H1 (cell line): ENCODE data around the gene RXFP4. TPM values are rescaled to one million over a fixed set of nuclear protein-coding genes. Genes with fewer than 3 reads are reported as not detected.

ENCODE experiments used
- CTCF ChIA-PET: fragments of 300-600 bp; sonication (Branson Sonifier 250); formaldehyde crosslinking; loops from one replicate; lab custom pipeline; 2021; ENCODE audit not compliant: partially characterized antibody; lab: Charles Lee
- POLR2A ChIA-PET: fragments of 300-600 bp; sonication (Branson Sonifier 250); formaldehyde crosslinking; loops from one replicate; lab custom pipeline; 2021; ENCODE audit warnings: inconsistent platforms; ENCODE audit not compliant: partially characterized antibody; lab: Charles Lee
- DNase-seq, 2 experiments: peaks; one replicate each; pipeline versions ENCODE4 v3.0.0 to v3.0.0-alpha.2; 2010 to 2022; ENCODE audit warnings: low spot score in 2 of 2, low read depth in 1 of 2, mixed read lengths in 1 of 2
- FAIRE-seq: peaks from 2 replicates; lab custom pipeline; 2011; peaks lifted over from hg19 to GRCh38; lab: Jason Lieb, UNC
- H2AFZ ChIP-seq: 2 replicates; pipeline ENCODE4 v1.8.1; 2012; ENCODE audit warnings: low read length, inconsistent platforms
- H2AK5ac ChIP-seq: 2 replicates; pipeline ENCODE4 v1.6.1; 2013; ENCODE audit warnings: low read depth, low read length
- H2BK120ac ChIP-seq: replicated peaks from 2 replicates; pipeline ENCODE3; 2013; ENCODE audit warnings: low read depth, low read length, inconsistent platforms
- H2BK12ac ChIP-seq: 2 replicates; pipeline ENCODE4 v1.6.1; 2013; ENCODE audit warnings: low read depth, low read length
- H2BK15ac ChIP-seq: 2 replicates; pipeline ENCODE4 v1.6.1; 2013; ENCODE audit warnings: low read length
- H2BK20ac ChIP-seq: 2 replicates; pipeline ENCODE4 v1.6.1; 2013; ENCODE audit warnings: low read length
- H2BK5ac ChIP-seq: 2 replicates; pipeline ENCODE4 v1.6.1; 2013; ENCODE audit warnings: low read depth, low read length
- H3K14ac ChIP-seq: 2 replicates; pipeline ENCODE4 v1.6.1; 2013; ENCODE audit warnings: inconsistent platforms; ENCODE audit not compliant: insufficient read length
- H3K18ac ChIP-seq: 2 replicates; pipeline ENCODE4 v1.6.1; 2013; ENCODE audit warnings: low read length; ENCODE audit errors: extremely low read depth
- H3K23ac ChIP-seq: 2 replicates; pipeline ENCODE4 v1.6.1; 2013; ENCODE audit warnings: inconsistent platforms; ENCODE audit not compliant: insufficient read length
- H3K23me2 ChIP-seq: 2 replicates; pipeline ENCODE4 v1.6.1; 2013; ENCODE audit warnings: low read depth, low read length
- H3K27ac ChIP-seq: 2 replicates; pipeline ENCODE4 v1.6.1; 2011; ENCODE audit warnings: low read depth, low read length, inconsistent platforms
- H3K27me3 ChIP-seq, 4 experiments: replicated peaks in 1 of 4; 1 replicate in 1 of 4; 2 replicates in 3 of 4; pipeline versions ENCODE4 v1.6.1 to v1.8.1; 2011 to 2013; ENCODE audit warnings: low read length in 3 of 4, mild to moderate bottlenecking in 3 of 4, inconsistent platforms in 2 of 4, mixed read lengths in 2 of 4, moderate library complexity in 1 of 4; ENCODE audit not compliant: control insufficient read depth in 3 of 4, insufficient read depth in 3 of 4; ENCODE audit errors: extremely low read depth in 1 of 4
- H3K36me3 ChIP-seq, 4 experiments: 2 replicates each; pipeline versions ENCODE4 v1.6.1 to v1.8.1; 2011 to 2013; ENCODE audit warnings: mild to moderate bottlenecking in 4 of 4, low read length in 3 of 4, moderate library complexity in 2 of 4, control low read depth in 1 of 4, inconsistent platforms in 1 of 4; ENCODE audit not compliant: insufficient read depth in 4 of 4, control insufficient read depth in 2 of 4
- H3K4ac ChIP-seq: replicated peaks from 2 replicates; pipeline ENCODE3; 2013; ENCODE audit warnings: low read length, low read depth, mixed read lengths, inconsistent platforms; ENCODE audit not compliant: insufficient read length
- H3K4me1 ChIP-seq, 4 experiments: replicated peaks in 1 of 4; 1 replicate in 1 of 4; 2 replicates in 3 of 4; pipeline versions ENCODE4 v1.6.1 to v1.8.1; 2011 to 2013; ENCODE audit warnings: low read length in 3 of 4, inconsistent platforms in 2 of 4, mixed read lengths in 1 of 4; ENCODE audit not compliant: insufficient read depth in 4 of 4, control insufficient read depth in 3 of 4
- H3K4me2 ChIP-seq, 2 experiments: 2 replicates each; pipeline versions ENCODE4 v1.6.1 to v1.8.1; 2011 to 2013; ENCODE audit warnings: low read depth in 2 of 2, low read length in 2 of 2, control low read depth in 1 of 2, inconsistent platforms in 1 of 2, mild to moderate bottlenecking in 1 of 2; ENCODE audit not compliant: insufficient read depth in 1 of 2
- H3K4me3 ChIP-seq, 4 experiments: fragments of 200-600, 300-600 bp in 1 of 4; sonication (generic), shearing (Covaris generic), sonication (Bioruptor Twin) in 1 of 4; 2 replicates each; pipeline versions ENCODE4 v1.5.1 to v1.8.1; 2011 to 2016; ENCODE audit warnings: low read length in 4 of 4, low read depth in 3 of 4, control low read depth in 2 of 4, inconsistent platforms in 2 of 4, mild to moderate bottlenecking in 2 of 4, mixed read lengths in 1 of 4, moderate library complexity in 1 of 4; ENCODE audit not compliant: insufficient read depth in 2 of 4; ENCODE audit errors: extremely low read depth in 1 of 4
- H3K56ac ChIP-seq: replicated peaks from 2 replicates; pipeline ENCODE3; 2013; ENCODE audit warnings: low read depth, mild to moderate bottlenecking, mixed read lengths, low read length, inconsistent platforms; ENCODE audit not compliant: insufficient read length
- H3K79me1 ChIP-seq: 2 replicates; pipeline ENCODE4 v1.6.1; 2013; ENCODE audit warnings: low read depth, low read length, control low read depth
- H3K79me2 ChIP-seq, 2 experiments: 2 replicates each; pipeline versions ENCODE4 v1.6.1 to v1.8.1; 2012 to 2013; ENCODE audit warnings: low read length in 2 of 2, mild to moderate bottlenecking in 2 of 2, inconsistent platforms in 1 of 2; ENCODE audit not compliant: insufficient read depth in 2 of 2, control insufficient read depth in 1 of 2
- H3K9ac ChIP-seq, 4 experiments: replicated peaks in 1 of 4; 1 replicate in 1 of 4; 2 replicates in 3 of 4; pipeline versions ENCODE4 v1.6.1 to v1.8.1; 2011 to 2013; ENCODE audit warnings: low read depth in 3 of 4, low read length in 3 of 4, control low read depth in 2 of 4, mild to moderate bottlenecking in 2 of 4, moderate library complexity in 2 of 4, inconsistent platforms in 1 of 4; ENCODE audit errors: extremely low read depth in 1 of 4
- H3K9me3 ChIP-seq, 2 experiments: 2 replicates each; pipeline versions ENCODE4 v1.6.1 to v1.8.1; 2012 to 2013; ENCODE audit warnings: mild to moderate bottlenecking in 2 of 2, moderate library complexity in 2 of 2, control low read depth in 1 of 2, inconsistent platforms in 1 of 2, low read depth in 1 of 2, low read length in 1 of 2, mixed read lengths in 1 of 2; ENCODE audit not compliant: insufficient read depth in 2 of 2
- H4K20me1 ChIP-seq, 2 experiments: replicated peaks in 1 of 2; 2 replicates each; pipeline versions ENCODE3 to v1.8.1; 2011 to 2013; ENCODE audit warnings: inconsistent platforms in 2 of 2, low read length in 2 of 2, mild to moderate bottlenecking in 1 of 2; ENCODE audit not compliant: insufficient read depth in 2 of 2, control insufficient read depth in 1 of 2
- H4K5ac ChIP-seq: 2 replicates; pipeline ENCODE4 v1.6.1; 2013; ENCODE audit warnings: low read length, low read depth, mixed read lengths, inconsistent platforms; ENCODE audit not compliant: insufficient read length
- H4K8ac ChIP-seq: 2 replicates; pipeline ENCODE4 v1.8.0; 2013; ENCODE audit warnings: mild to moderate bottlenecking, moderate library complexity, low read length, inconsistent platforms; ENCODE audit not compliant: insufficient read depth; ENCODE audit errors: extremely low read depth
- H4K91ac ChIP-seq: replicated peaks from 2 replicates; pipeline ENCODE3; 2013; ENCODE audit warnings: low read length, mixed read lengths, inconsistent platforms; ENCODE audit not compliant: insufficient read length
- ASH2L ChIP-seq: fragments of 200-600, 300-600 bp; sonication (generic); IDR thresholded peaks from one replicate; pipeline ENCODE4 v1.7.1; 2017; ENCODE audit warnings: low read length
- NANOG ChIP-seq: IDR thresholded peaks from 2 replicates; pipeline ENCODE4 v1.6.1; 2011; ENCODE audit warnings: low read length, low read depth, mild to moderate bottlenecking, inconsistent platforms; ENCODE audit not compliant: insufficient read depth, poor library complexity, severe bottlenecking
- POU5F1 ChIP-seq: IDR thresholded peaks from 2 replicates; pipeline ENCODE4 v1.6.1; 2011; ENCODE audit warnings: low read depth, mild to moderate bottlenecking, low read length, moderate library complexity
- RAD21 ChIP-seq, 2 experiments: IDR thresholded peaks in 1 of 2; conservative IDR thresholded peaks in 1 of 2; 2 replicates each; pipeline ENCODE4 v1.6.1; 2011; ENCODE audit warnings: low read depth in 2 of 2, low read length in 2 of 2, improper control_type of control experiment in 1 of 2, inconsistent platforms in 1 of 2, mild to moderate bottlenecking in 1 of 2, moderate library complexity in 1 of 2
- TAF1 ChIP-seq: IDR thresholded peaks from 2 replicates; pipeline ENCODE4 v1.6.1; 2011; ENCODE audit warnings: mild to moderate bottlenecking, low read depth, low read length
- TAF7 ChIP-seq: optimal IDR thresholded peaks from 2 replicates; pipeline ENCODE3; 2011; ENCODE audit warnings: low read depth, mild to moderate bottlenecking, inconsistent platforms, low read length, moderate library complexity, borderline replicate concordance
- YY1 ChIP-seq: IDR thresholded peaks from 2 replicates; pipeline ENCODE4 v1.6.1; 2011; ENCODE audit warnings: low read depth, mild to moderate bottlenecking, low read length
- WGBS, 2 experiments: shearing (Covaris generic) in 1 of 2; methylation state at CpG; one replicate each; pipeline versions ENCODE4 v1.1.6 to v1.1.7; 2013 to 2015; ENCODE audit warnings: low lambda C conversion rate in 2 of 2, mixed read lengths in 2 of 2, inconsistent platforms in 1 of 2, low coverage in 1 of 2, missing lambda C conversion rate in 1 of 2; ENCODE audit not compliant: insufficient replicate concordance in 2 of 2, insufficient coverage in 1 of 2, insufficient read length in 1 of 2; ENCODE audit errors: extremely low coverage in 1 of 2, missing lambda C conversion rate in 1 of 2; 5-methylcytosine and 5-hydroxymethylcytosine counted together
- polyA plus RNA-seq, 7 experiments: library from polyadenylated mRNA; depleted of rRNA in 3 of 7; stranded (reverse) in 5 of 7; unstranded in 2 of 7; fragments of >200 nt in 5 of 7; fragments of 200-250 nt in 2 of 7; gene quantifications; 1 replicate in 5 of 7; 2 replicates in 1 of 7; 4 replicates in 1 of 7; pipeline versions ENCODE4 v1.2.1 to v1.2.3, GENCODE V29; 2011 to 2013; ENCODE audit warnings: missing spikeins in 2 of 7, mixed read lengths in 2 of 7
- total RNA-seq: library from RNA; stranded (reverse); fragmentation: NEBNext Ultra II Directional; extraction: Animal tissue kit (Norgen Biotek cat#: 25700); gene quantifications from 2 replicates; pipeline ENCODE4 v1.2.1, GENCODE V29; 2021
- TF ChIP-seq, protein P1 (sequence below): IDR thresholded peaks from 2 replicates; pipeline ENCODE4 v1.6.1; 2012; ENCODE audit warnings: low read length, inconsistent platforms
- TF ChIP-seq, protein P2 (sequence below): IDR thresholded peaks from 2 replicates; pipeline ENCODE4 v1.6.1; 2011; ENCODE audit warnings: low read depth, mild to moderate bottlenecking, low read length; ENCODE audit not compliant: insufficient read depth

Gene RXFP4
- total and polyA plus RNA-seq, 2 of the 8 experiments (the other 6 are each of a cell fraction or from before 2014, with no cell fraction given) = not detected

DNA sequence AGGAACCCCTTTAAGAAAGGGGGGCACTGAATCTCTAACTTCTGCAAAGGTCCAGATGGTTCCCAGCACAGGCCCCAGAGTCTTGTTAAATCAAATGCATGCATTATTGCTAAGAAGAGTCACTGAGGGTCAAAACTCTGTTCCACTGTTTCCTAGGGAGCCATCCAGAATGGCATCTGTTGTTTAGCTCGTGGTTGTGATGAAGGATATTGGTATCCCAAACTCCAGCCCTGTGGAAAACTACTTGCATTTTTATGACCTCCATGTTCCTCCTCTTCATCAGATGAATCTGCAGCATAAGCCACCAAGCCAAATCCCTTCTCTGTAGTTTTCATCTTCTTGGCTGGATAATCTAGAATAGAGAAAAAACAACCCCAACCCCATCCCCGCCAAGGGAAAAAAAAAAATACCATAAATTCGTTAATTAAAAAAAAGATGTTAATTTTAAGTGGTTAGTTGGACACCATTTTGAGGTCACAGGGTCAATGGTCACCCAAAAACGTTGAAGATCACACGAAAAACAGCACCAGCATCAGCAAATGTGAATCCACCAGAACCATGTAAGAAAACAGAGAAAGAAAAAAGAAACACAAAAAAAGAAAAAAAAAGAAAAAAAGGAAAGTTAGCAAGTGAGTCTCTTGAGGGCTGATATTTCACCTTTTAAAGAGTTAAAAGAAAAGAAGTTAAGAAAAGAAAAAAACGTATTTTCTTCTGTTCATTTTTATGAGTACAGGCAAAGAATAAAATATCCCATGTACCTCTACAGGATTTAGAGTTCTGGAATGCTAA lies 27.3 kb upstream of the RXFP4 start:
- ChIA-PET CTCF (no interaction called here), POLR2A (interaction anchor here (0.9 to 11.7 kb wide), 6 partner anchors 10 to 134 kb away, joined by 3 to 109 read pairs (median 4); partner anchors contain the start of gene KHDC4)
- H2AFZ ChIP-seq = no peak overlapping the region
- H4K91ac ChIP-seq = no peak overlapping the region
- H2AK5ac ChIP-seq = no peak overlapping the region
- H3K36me3 ChIP-seq = peaks cover 22 to 71% (median 58%) of the 10 kb centered on the region in 4 experiments
- H3K79me1 ChIP-seq = no peaks in the 10 kb centered on the region; the same call in 1 of the 2 replicates
- H4K20me1 ChIP-seq = peaks cover 0 to 5% of the 10 kb centered on the region in 2 experiments
- H4K8ac ChIP-seq = no peak overlapping the region; the same call in 1 of the 2 replicates
- H3K23me2 ChIP-seq = peaks cover 3% of the 10 kb centered on the region; the same call in 1 of the 2 replicates
- no peak overlapping the region for H2BK120ac ChIP-seq
- H4K5ac ChIP-seq = no peak overlapping the region
- no peak overlapping the region for H3K27ac ChIP-seq
- H2BK15ac ChIP-seq = no peak overlapping the region
- no peak overlapping the region for H3K18ac ChIP-seq
- no peak overlapping the region for H2BK5ac ChIP-seq
- no peak overlapping the region for H3K9ac ChIP-seq
- no peak overlapping the region for H3K4me2 ChIP-seq
- no peak overlapping the region for H3K14ac ChIP-seq
- no peak overlapping the region for H2BK20ac ChIP-seq
- no peak for FAIRE-seq
- H2BK12ac ChIP-seq = no peak overlapping the region
- peaks cover 0 to 11% of the 10 kb centered on the region in 2 experiments; a peak in 1 of 4 replicates for H3K79me2 ChIP-seq
- H3K4ac ChIP-seq = no peak overlapping the region
- no peaks in the 10 kb centered on the region for H3K9me3 ChIP-seq
- 83% methylated on average over 5 of the region's 6 CpGs; no CpG with 5 or more reads in 1 of the 2 experiments for WGBS, 2 experiments
- H3K4me1 ChIP-seq = peaks cover 0 to 3% (median 1%) of the 10 kb centered on the region in 4 experiments; a peak in 2 of 7 replicates
- H3K27me3 ChIP-seq = no peaks in the 10 kb centered on the region
- DNase-seq = no peak
- no peak overlapping the region for H3K56ac ChIP-seq
- H3K23ac ChIP-seq = no peak overlapping the region
- no peak overlapping the region for H3K4me3 ChIP-seq
- TF ChIP-seq, protein P1, sequence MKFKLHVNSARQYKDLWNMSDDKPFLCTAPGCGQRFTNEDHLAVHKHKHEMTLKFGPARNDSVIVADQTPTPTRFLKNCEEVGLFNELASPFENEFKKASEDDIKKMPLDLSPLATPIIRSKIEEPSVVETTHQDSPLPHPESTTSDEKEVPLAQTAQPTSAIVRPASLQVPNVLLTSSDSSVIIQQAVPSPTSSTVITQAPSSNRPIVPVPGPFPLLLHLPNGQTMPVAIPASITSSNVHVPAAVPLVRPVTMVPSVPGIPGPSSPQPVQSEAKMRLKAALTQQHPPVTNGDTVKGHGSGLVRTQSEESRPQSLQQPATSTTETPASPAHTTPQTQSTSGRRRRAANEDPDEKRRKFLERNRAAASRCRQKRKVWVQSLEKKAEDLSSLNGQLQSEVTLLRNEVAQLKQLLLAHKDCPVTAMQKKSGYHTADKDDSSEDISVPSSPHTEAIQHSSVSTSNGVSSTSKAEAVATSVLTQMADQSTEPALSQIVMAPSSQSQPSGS = no peak
- TF ChIP-seq YY1 (no peak), NANOG (no peak), POU5F1 (no peak), RAD21 (IDR thresholded peaks at IDR 0.05 in 1 of 2, conservative IDR thresholded peaks at IDR 0.05 in 1 of 2; ENCODE audit: low read depth in 2 of 2, low read length in 2 of 2) (no peak), ASH2L (no peak), TAF1 (no peak), TAF7 (no peak)
- TF ChIP-seq, protein P2, sequence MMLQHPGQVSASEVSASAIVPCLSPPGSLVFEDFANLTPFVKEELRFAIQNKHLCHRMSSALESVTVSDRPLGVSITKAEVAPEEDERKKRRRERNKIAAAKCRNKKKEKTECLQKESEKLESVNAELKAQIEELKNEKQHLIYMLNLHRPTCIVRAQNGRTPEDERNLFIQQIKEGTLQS = no peak
